ENCODE data around the gene GPER1. TPM values are rescaled to one million over a fixed set of nuclear protein-coding genes. Genes with fewer than 3 reads are reported as not detected.

GPER1 gene
- total and polyA plus RNA-seq, 4 donors: 2.9 to 23.1 (median 7.4) TPM

- Histone ChIP-seq H3K9ac (ENCODE audit: low read depth in 1 of 2, low read length in 2 of 2) (no peak overlapping the region), H3K27ac (ENCODE audit: low read depth in 1 of 2, low read length in 2 of 2) (no peak overlapping the region), H3K36me3 (ENCODE audit: control insufficient read depth in 4 of 4, insufficient read depth in 3 of 4, low read depth in 1 of 4, low read length in 3 of 4) (no peaks in the 10 kb centered on the region), H3K27me3 (ENCODE audit: control insufficient read depth in 4 of 4, insufficient read depth in 4 of 4, low read length in 3 of 4) (no peaks in the 10 kb centered on the region), H3K9me3 (ENCODE audit: control insufficient read depth in 4 of 4, low read length in 3 of 4) (no peaks in the 10 kb centered on the region), H3K4me3 (ENCODE audit: low read depth in 1 of 3, low read length in 3 of 3) (no peak overlapping the region), H3K4me1 (ENCODE audit: control insufficient read depth in 4 of 4, insufficient read depth in 4 of 4, low read length in 3 of 4) (no peaks in the 10 kb centered on the region)
- 96% methylated on average over 43 of the region's 43 CpGs for WGBS
- DNase-seq (ENCODE audit: low spot score): no peak
- TF ChIP-seq, protein P1, sequence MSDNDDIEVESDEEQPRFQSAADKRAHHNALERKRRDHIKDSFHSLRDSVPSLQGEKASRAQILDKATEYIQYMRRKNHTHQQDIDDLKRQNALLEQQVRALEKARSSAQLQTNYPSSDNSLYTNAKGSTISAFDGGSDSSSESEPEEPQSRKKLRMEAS (IDR thresholded peaks at IDR 0.05): no peak
- TF ChIP-seq EGR1 (IDR thresholded peaks at IDR 0.05; ENCODE audit: low read depth in 2 of 2) (no peak), YY1 (IDR thresholded peaks at IDR 0.05) (no peak), JUND (IDR thresholded peaks at IDR 0.05) (no peak), HNF4A (conservative IDR thresholded peaks at IDR 0.05) (no peak), GABPA (IDR thresholded peaks at IDR 0.05 in 1 of 2, conservative IDR thresholded peaks at IDR 0.05 in 1 of 2) (no peak), TAF1 (conservative IDR thresholded peaks at IDR 0.05) (no peak), REST (IDR thresholded peaks at IDR 0.05) (no peak), SP1 (IDR thresholded peaks at IDR 0.05) (no peak), RAD21 (IDR thresholded peaks at IDR 0.05) (no peak)
- TF ChIP-seq, protein P2, sequence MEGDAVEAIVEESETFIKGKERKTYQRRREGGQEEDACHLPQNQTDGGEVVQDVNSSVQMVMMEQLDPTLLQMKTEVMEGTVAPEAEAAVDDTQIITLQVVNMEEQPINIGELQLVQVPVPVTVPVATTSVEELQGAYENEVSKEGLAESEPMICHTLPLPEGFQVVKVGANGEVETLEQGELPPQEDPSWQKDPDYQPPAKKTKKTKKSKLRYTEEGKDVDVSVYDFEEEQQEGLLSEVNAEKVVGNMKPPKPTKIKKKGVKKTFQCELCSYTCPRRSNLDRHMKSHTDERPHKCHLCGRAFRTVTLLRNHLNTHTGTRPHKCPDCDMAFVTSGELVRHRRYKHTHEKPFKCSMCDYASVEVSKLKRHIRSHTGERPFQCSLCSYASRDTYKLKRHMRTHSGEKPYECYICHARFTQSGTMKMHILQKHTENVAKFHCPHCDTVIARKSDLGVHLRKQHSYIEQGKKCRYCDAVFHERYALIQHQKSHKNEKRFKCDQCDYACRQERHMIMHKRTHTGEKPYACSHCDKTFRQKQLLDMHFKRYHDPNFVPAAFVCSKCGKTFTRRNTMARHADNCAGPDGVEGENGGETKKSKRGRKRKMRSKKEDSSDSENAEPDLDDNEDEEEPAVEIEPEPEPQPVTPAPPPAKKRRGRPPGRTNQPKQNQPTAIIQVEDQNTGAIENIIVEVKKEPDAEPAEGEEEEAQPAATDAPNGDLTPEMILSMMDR (IDR thresholded peaks at IDR 0.05; ENCODE audit: low read depth, low read length, missing input control): no peak
Measured at GRCh38 chr7:1112625-1113547, 25.0 kb downstream of the GPER1 start.

DNA sequence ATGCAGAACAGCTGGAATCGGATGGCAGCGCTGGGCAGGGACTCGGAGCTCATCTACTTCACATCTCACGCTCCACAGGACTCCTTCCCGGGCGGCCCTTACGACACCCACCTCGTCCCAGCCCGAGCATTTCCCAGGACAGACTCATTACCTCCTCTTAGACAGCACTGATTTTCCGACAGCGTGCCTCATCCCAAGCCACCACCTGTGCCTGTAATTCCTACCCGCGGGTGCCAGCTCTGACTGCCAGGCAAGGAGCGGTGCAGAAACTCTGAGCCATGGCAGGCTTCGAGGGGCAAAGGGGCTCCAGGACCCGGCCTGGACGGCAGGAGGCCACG, 25.6 kb downstream of the GPER1 start:
- Histone ChIP-seq H3K4me1 (ENCODE audit: control insufficient read depth in 4 of 4, insufficient read depth in 4 of 4, low read length in 3 of 4) (no peaks in the 10 kb centered on the region), H3K36me3 (ENCODE audit: control insufficient read depth in 4 of 4, insufficient read depth in 3 of 4, low read depth in 1 of 4, low read length in 3 of 4) (no peaks in the 10 kb centered on the region), H3K9ac (ENCODE audit: low read depth in 1 of 2, low read length in 2 of 2) (no peak overlapping the region), H3K27ac (ENCODE audit: low read depth in 1 of 2, low read length in 2 of 2) (no peak overlapping the region), H3K27me3 (ENCODE audit: control insufficient read depth in 4 of 4, insufficient read depth in 4 of 4, low read length in 3 of 4) (no peaks in the 10 kb centered on the region), H3K9me3 (ENCODE audit: control insufficient read depth in 4 of 4, low read length in 3 of 4) (no peaks in the 10 kb centered on the region), H3K4me3 (ENCODE audit: low read depth in 1 of 3, low read length in 3 of 3) (no peak overlapping the region)
- no peak for TF ChIP-seq YY1 (IDR thresholded peaks at IDR 0.05)
- TF ChIP-seq, protein P3, sequence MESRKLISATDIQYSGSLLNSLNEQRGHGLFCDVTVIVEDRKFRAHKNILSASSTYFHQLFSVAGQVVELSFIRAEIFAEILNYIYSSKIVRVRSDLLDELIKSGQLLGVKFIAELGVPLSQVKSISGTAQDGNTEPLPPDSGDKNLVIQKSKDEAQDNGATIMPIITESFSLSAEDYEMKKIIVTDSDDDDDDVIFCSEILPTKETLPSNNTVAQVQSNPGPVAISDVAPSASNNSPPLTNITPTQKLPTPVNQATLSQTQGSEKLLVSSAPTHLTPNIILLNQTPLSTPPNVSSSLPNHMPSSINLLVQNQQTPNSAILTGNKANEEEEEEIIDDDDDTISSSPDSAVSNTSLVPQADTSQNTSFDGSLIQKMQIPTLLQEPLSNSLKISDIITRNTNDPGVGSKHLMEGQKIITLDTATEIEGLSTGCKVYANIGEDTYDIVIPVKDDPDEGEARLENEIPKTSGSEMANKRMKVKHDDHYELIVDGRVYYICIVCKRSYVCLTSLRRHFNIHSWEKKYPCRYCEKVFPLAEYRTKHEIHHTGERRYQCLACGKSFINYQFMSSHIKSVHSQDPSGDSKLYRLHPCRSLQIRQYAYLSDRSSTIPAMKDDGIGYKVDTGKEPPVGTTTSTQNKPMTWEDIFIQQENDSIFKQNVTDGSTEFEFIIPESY (IDR thresholded peaks at IDR 0.05): no peak
- TF ChIP-seq HNF4G (IDR thresholded peaks at IDR 0.05): no peak
- no peak for TF ChIP-seq HNF4A (conservative IDR thresholded peaks at IDR 0.05)
- TF ChIP-seq, protein P2 (IDR thresholded peaks at IDR 0.05; ENCODE audit: low read depth, low read length, missing input control): no peak
- 96% methylated on average over 18 of the region's 18 CpGs for WGBS
- no peak for DNase-seq (ENCODE audit: low spot score)
